ENCODE data around the gene GLIPR2.
"Not testable (repeated sequence)": the region's sequence is repeated elsewhere in the genome, so short reads cannot be mapped to it uniquely, and the experiment has no call there.

The GLIPR2 gene

GRCh38 chr9:36144309-36145232, 8.0 kb downstream of the GLIPR2 start:
- DNase-seq (ENCODE audit: low read depth in 2 of 2) = no peak

- DNase-seq (ENCODE audit: low read depth in 2 of 2) = no peak
Measured at GRCh38 chr9:36145970-36146369, 9.4 kb downstream of the GLIPR2 start.

GRCh38 chr9:36146651-36147050, 10.1 kb downstream of the GLIPR2 start:
- DNase-seq (ENCODE audit: low read depth in 2 of 2) = no peak

- no peak for DNase-seq (ENCODE audit: low read depth in 2 of 2)
Measured at GRCh38 chr9:36147441-36148175, 11.1 kb downstream of the GLIPR2 start.

- DNase-seq (ENCODE audit: low read depth in 2 of 2) = peak; percentile 80 to 88
Measured at GRCh38 chr9:36148311-36149051, 11.9 kb downstream of the GLIPR2 start.

- no peak for DNase-seq (ENCODE audit: low read depth in 2 of 2)
Measured at GRCh38 chr9:36149197-36149596, 12.7 kb downstream of the GLIPR2 start.

GRCh38 chr9:36150574-36151315, 14.2 kb downstream of the GLIPR2 start:
- no peak for DNase-seq (ENCODE audit: low read depth in 2 of 2)

- no peak for DNase-seq (ENCODE audit: low read depth in 2 of 2)
Measured at GRCh38 chr9:36151316-36152210, 15.0 kb downstream of the GLIPR2 start.

- no peak for DNase-seq (ENCODE audit: low read depth in 2 of 2)
Measured at GRCh38 chr9:36152741-36153438, 16.4 kb downstream of the GLIPR2 start.

- DNase-seq (ENCODE audit: low read depth in 2 of 2) = no peak
Measured at GRCh38 chr9:36153746-36154145, 17.2 kb downstream of the GLIPR2 start.

GRCh38 chr9:36154331-36154952, 17.9 kb downstream of the GLIPR2 start:
- DNase-seq (ENCODE audit: low read depth in 2 of 2) = no peak

- DNase-seq (ENCODE audit: low read depth in 2 of 2) = no peak
Measured at GRCh38 chr9:36156116-36156515, 19.6 kb downstream of the GLIPR2 start.

- DNase-seq (ENCODE audit: low read depth in 2 of 2) = no peak
Measured at GRCh38 chr9:36158122-36158521, 21.6 kb downstream of the GLIPR2 start.

GRCh38 chr9:36158917-36159316, 22.4 kb downstream of the GLIPR2 start:
- no peak for DNase-seq (ENCODE audit: low read depth in 2 of 2)

GRCh38 chr9:36159509-36159908, 23.0 kb downstream of the GLIPR2 start:
- not testable (repeated sequence) for DNase-seq (ENCODE audit: low read depth in 2 of 2)

GRCh38 chr9:36160126-36160525, 23.6 kb downstream of the GLIPR2 start:
- not testable (repeated sequence) for DNase-seq (ENCODE audit: low read depth in 2 of 2)

GRCh38 chr9:36161187-36161586, 24.7 kb downstream of the GLIPR2 start:
- no peak for DNase-seq (ENCODE audit: low read depth in 2 of 2)

GRCh38 chr9:36162211-36162738, 25.7 kb downstream of the GLIPR2 start:
- DNase-seq (ENCODE audit: low read depth in 2 of 2) = no peak
